B cell (primary cell): Measurements from ENCODE around the gene INCA1. TPM values are rescaled to one million over a fixed set of nuclear protein-coding genes. Genes with fewer than 3 reads are reported as not detected.

Source experiments
- ATAC-seq: fragments of 200-7000 bp; cut with Tn5 transposase; one replicate; pipeline ENCODE4 v1.10.0; 2021; ENCODE audit warnings: low read depth, mild to moderate bottlenecking, moderate number of reproducible peaks, moderate library complexity
- CTCF ChIA-PET: fragments of 350-600 bp; sonication (Branson Sonifier 250); formaldehyde crosslinking; loops from one replicate; lab custom pipeline; 2021; ENCODE audit warnings: antibody characterized with exemption, inconsistent platforms; lab: Charles Lee
- POLR2A ChIA-PET: fragments of 350-600 bp; sonication (Branson Sonifier 250); formaldehyde crosslinking; loops from one replicate; lab custom pipeline; 2021; ENCODE audit warnings: antibody characterized with exemption; lab: Charles Lee
- DNase-seq: peaks from one replicate; pipeline ENCODE4 v3.0.0; 2013
- H2AFZ ChIP-seq: 2 replicates; pipeline ENCODE4 v1.6.1; 2012; ENCODE audit warnings: mild to moderate bottlenecking, low read depth, low read length; ENCODE audit not compliant: insufficient read depth, poor library complexity, severe bottlenecking
- H3K27ac ChIP-seq, 2 donors: 1 replicate in 1 of 2; 2 replicates in 1 of 2; pipeline ENCODE4 v1.5.1; 2012 to 2013; ENCODE audit warnings: low read length in 2 of 2, mild to moderate bottlenecking in 2 of 2, moderate library complexity in 1 of 2
- H3K27me3 ChIP-seq, 4 experiments: fragments of 200-600 bp in 1 of 4; sonication (generic) in 1 of 4; replicated peaks in 1 of 4; 1 replicate in 2 of 4; 2 replicates in 2 of 4; pipeline versions ENCODE4 v1.6.1 to v1.7.0; 2013 to 2016; ENCODE audit warnings: low read length in 3 of 4, mild to moderate bottlenecking in 2 of 4, mixed read lengths in 1 of 4, moderate library complexity in 1 of 4; ENCODE audit not compliant: insufficient read depth in 4 of 4, control insufficient read depth in 3 of 4; ENCODE audit errors: control extremely low read depth in 1 of 4
- H3K36me3 ChIP-seq, 2 experiments: replicated peaks in 1 of 2; 1 replicate in 1 of 2; 2 replicates in 1 of 2; pipeline versions ENCODE4 v1.6.1 to v1.7.1; 2013; ENCODE audit warnings: low read length in 1 of 2; ENCODE audit not compliant: insufficient read depth in 2 of 2, control insufficient read depth in 1 of 2; ENCODE audit errors: control extremely low read depth in 1 of 2, extremely low read depth in 1 of 2
- H3K4me1 ChIP-seq, 2 donors: fragments of 200-600 bp in 1 of 2; sonication (generic) in 1 of 2; 1 replicate in 1 of 2; 2 replicates in 1 of 2; pipeline versions ENCODE4 v1.5.1 to v1.6.1; 2013 to 2017; ENCODE audit warnings: low read length in 2 of 2; ENCODE audit not compliant: control insufficient read depth in 2 of 2, insufficient read depth in 2 of 2
- H3K4me2 ChIP-seq: replicated peaks from 2 replicates; pipeline ENCODE3; 2012; ENCODE audit warnings: mild to moderate bottlenecking, low read depth, low read length; ENCODE audit not compliant: poor library complexity, severe bottlenecking
- H3K4me3 ChIP-seq, 5 experiments: fragments of 200-600 bp in 1 of 5; sonication (generic) in 1 of 5; 1 replicate in 3 of 5; 2 replicates in 2 of 5; pipeline versions ENCODE4 v1.5.1 to v1.7.0; 2011 to 2016; ENCODE audit warnings: low read length in 4 of 5, mild to moderate bottlenecking in 4 of 5, low read depth in 2 of 5, control low read depth in 1 of 5, moderate library complexity in 1 of 5; ENCODE audit not compliant: insufficient read depth in 1 of 5; ENCODE audit errors: control extremely low read depth in 1 of 5, extremely low read depth in 1 of 5
- H3K79me2 ChIP-seq: fragments of 200-600 bp; sonication (generic); one replicate; pipeline ENCODE4 v1.6.0; 2016; ENCODE audit warnings: low read length; ENCODE audit not compliant: control insufficient read depth, insufficient read depth
- H3K9ac ChIP-seq: fragments of 200-600 bp; sonication (generic); 2 replicates; pipeline ENCODE4 v1.6.1; 2017; ENCODE audit warnings: mild to moderate bottlenecking, low read length, moderate library complexity
- H3K9me3 ChIP-seq, 3 donors: one replicate each; pipeline versions ENCODE4 v1.6.1 to v1.7.1; 2013; ENCODE audit warnings: low read length in 2 of 3; ENCODE audit not compliant: control insufficient read depth in 2 of 3, insufficient read depth in 1 of 3; ENCODE audit errors: control extremely low read depth in 1 of 3
- H4K20me1 ChIP-seq: 2 replicates; pipeline ENCODE4 v1.6.0; 2012; ENCODE audit warnings: mild to moderate bottlenecking, low read length; ENCODE audit not compliant: insufficient read depth, control insufficient read depth, poor library complexity, severe bottlenecking
- H3K27ac Mint-ChIP-seq: one replicate; pipeline ENCODE4 v1.8.0; 2021; ENCODE audit warnings: mixed read lengths
- H3K27me3 Mint-ChIP-seq: one replicate; pipeline ENCODE4 v1.8.0; 2021; ENCODE audit warnings: mixed read lengths
- H3K4me1 Mint-ChIP-seq: one replicate; pipeline ENCODE4 v1.8.0; 2021; ENCODE audit warnings: mixed read lengths
- H3K4me3 Mint-ChIP-seq: one replicate; pipeline ENCODE4 v1.8.0; 2021; ENCODE audit warnings: mixed read lengths
- H3K9me3 Mint-ChIP-seq: one replicate; pipeline ENCODE4 v1.8.0; 2022; ENCODE audit warnings: mixed read lengths; ENCODE audit not compliant: insufficient read depth
- EZH2 ChIP-seq: IDR thresholded peaks from 2 replicates; pipeline ENCODE4 v1.6.1; 2012; ENCODE audit warnings: borderline replicate concordance, low read depth, mild to moderate bottlenecking, moderate library complexity, low read length; ENCODE audit not compliant: insufficient read depth, poor library complexity, severe bottlenecking
- WGBS: methylation state at CpG from one replicate; pipeline ENCODE4 v1.1.5; 2013; ENCODE audit warnings: missing lambda C conversion rate; ENCODE audit not compliant: insufficient coverage; 5-methylcytosine and 5-hydroxymethylcytosine counted together
- intact Hi-C: fragments of 100-400 bp; cut with micrococcal nuclease; formaldehyde crosslinking; loops from one replicate; pipeline ENCODE4 v1.10.0; 2022
- polyA plus RNA-seq: library from polyadenylated mRNA; depleted of rRNA; stranded (reverse); fragments of >200 nt; gene quantifications from 2 replicates; pipeline ENCODE4 v1.2.3, GENCODE V29; 2012
- total RNA-seq, 2 donors: library from RNA; stranded (reverse); fragments of 120-200 nt in 1 of 2; gene quantifications; 1 replicate in 1 of 2; 2 replicates in 1 of 2; pipeline versions ENCODE4 v1.2.3 to v1.2.4, GENCODE V29; 2013 to 2022
- TF ChIP-seq, protein P1 (sequence below): fragments of 200-600 bp; IDR thresholded peaks from one replicate; pipeline ENCODE4 v1.8.0; 2022; ENCODE audit warnings: antibody characterized with exemption, mild to moderate bottlenecking

The INCA1 gene
- total and polyA plus RNA-seq, 2 donors (not counting 1 experiment from before 2014, with no cell fraction given) = 0.30 to 0.60 TPM

DNA sequence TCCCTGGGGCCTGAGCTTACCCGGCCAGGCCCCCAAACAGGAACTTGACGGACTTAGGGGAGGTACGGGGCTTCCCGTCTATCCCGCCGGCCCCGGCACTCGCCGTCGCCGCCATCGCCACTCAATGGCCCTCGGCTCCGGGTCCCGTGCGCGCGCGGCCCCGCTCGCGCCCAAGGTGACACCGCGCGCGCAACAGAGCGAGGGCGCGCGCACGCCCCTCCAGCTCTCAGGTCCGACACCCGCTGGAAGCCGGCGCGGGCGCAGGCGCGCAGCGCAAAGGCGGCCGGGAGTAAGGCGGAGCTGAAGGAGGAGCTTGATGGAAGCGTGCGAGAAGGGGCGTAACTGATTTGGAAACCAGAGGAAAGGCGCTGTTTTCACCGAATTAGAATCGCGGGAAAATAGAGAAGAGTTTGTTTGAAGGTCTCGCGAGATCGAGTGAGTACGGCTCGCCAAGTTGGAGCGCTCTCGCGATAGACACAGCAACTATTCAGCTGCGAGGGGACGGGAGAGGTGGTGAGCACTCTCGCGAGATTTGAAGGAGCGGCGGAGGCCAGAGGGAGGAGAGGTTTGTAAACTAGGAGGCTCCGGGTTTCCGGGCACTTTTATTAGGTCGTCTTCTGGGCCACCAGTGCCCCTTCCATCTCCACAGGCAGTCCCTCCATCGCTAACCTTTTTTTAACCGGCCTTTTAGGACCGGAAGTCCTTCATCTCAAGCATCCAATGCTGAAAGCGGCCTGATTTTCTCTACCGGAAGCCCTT is 57.3 kb downstream of the INCA1 start, which contains the start of the genes RNF167 and SLC25A11:
Gene RNF167 (plus strand): TSS at position 473 of the 759 bp plus-strand sequence. CDS start 642 bp downstream, outside the sequence.
Gene SLC25A11 (minus strand): TSS at position 251 of the 759 bp plus-strand sequence. CDS start 136 bp downstream, at position 115.
- Histone ChIP-seq H3K4me3 (peak within 1 kb of the TSS; percentile 83 to 100 (median 86)), H3K4me2 (peak within 1 kb of the TSS; percentile 99), H3K79me2 (peaks cover 47% of the 10 kb centered on the region), H3K4me1 (peaks cover 50 to 58% of the 10 kb centered on the region in 2 donors), H2AFZ (peak within 1 kb of the TSS; percentile 78), H4K20me1 (peaks cover 11% of the 10 kb centered on the region), H3K27ac (peak within 1 kb of the TSS; percentile 84 to 87), H3K9me3 (no peaks in the 10 kb centered on the region), H3K36me3 (peaks cover 0 to 43% of the 10 kb centered on the region in 2 experiments), H3K27me3 (no peaks in the 10 kb centered on the region), H3K9ac (peak within 1 kb of the TSS; percentile 86)
- peak; percentile 99 for DNase-seq
- intact Hi-C loops = loop anchor here (1.0 to 10.0 kb wide), 7 partner anchors 8 to 305 kb away; partner anchors contain the start of genes INCA1, KIF1C, PFN1 and PLD2
- WGBS = under 1% methylated on average over 70 of the region's 72 CpGs
- Mint-ChIP-seq H3K9me3 (no peaks in the 10 kb centered on the region), H3K27me3 (no peaks in the 10 kb centered on the region), H3K4me3 (peak within 1 kb of the TSS; percentile 89), H3K27ac (peak within 1 kb of the TSS; percentile 95), H3K4me1 (peaks cover 58% of the 10 kb centered on the region)
- ATAC-seq = peak; percentile 84
- CTCF ChIA-PET = interaction anchor here (0.5 to 3.1 kb wide), 18 partner anchors 9 to 184 kb away, joined by 3 to 24 read pairs (median 6); partner anchors contain the start of genes CAMTA2, CHRNE, INCA1 and KIF1C
- POLR2A ChIA-PET = interaction anchor here (0.6 to 2.6 kb wide), 16 partner anchors 9 to 796 kb away, joined by 3 to 38 read pairs (median 4); partner anchors contain the start of genes ARRB2, C17orf107, CAMTA2 and CHRNE
- TF ChIP-seq, protein P1, sequence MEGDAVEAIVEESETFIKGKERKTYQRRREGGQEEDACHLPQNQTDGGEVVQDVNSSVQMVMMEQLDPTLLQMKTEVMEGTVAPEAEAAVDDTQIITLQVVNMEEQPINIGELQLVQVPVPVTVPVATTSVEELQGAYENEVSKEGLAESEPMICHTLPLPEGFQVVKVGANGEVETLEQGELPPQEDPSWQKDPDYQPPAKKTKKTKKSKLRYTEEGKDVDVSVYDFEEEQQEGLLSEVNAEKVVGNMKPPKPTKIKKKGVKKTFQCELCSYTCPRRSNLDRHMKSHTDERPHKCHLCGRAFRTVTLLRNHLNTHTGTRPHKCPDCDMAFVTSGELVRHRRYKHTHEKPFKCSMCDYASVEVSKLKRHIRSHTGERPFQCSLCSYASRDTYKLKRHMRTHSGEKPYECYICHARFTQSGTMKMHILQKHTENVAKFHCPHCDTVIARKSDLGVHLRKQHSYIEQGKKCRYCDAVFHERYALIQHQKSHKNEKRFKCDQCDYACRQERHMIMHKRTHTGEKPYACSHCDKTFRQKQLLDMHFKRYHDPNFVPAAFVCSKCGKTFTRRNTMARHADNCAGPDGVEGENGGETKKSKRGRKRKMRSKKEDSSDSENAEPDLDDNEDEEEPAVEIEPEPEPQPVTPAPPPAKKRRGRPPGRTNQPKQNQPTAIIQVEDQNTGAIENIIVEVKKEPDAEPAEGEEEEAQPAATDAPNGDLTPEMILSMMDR = no peak
- no peak for TF ChIP-seq EZH2
